Right lobe of liver (tissue), 4 donors: Measurements from ENCODE around the gene MYOM1.
"Not testable (repeated sequence)": the region's sequence is repeated elsewhere in the genome, so short reads cannot be mapped to it uniquely, and the experiment has no call there.

Experiments
- POLR2A ChIP-seq: fragments of 450-650 bp; IDR thresholded peaks from one replicate; pipeline ENCODE4 v1.6.1; 2017; ENCODE audit warnings: antibody characterized with exemption, mild to moderate bottlenecking
- TF ChIP-seq, protein P1 (sequence below), 4 donors: fragments of 200-600 bp in 3 of 4; fragments of 450-650 bp in 1 of 4; IDR thresholded peaks; one replicate each; pipeline versions ENCODE4 v1.5.1 to v1.8.0; 2016 to 2022; ENCODE audit warnings: antibody characterized with exemption in 4 of 4, mild to moderate bottlenecking in 2 of 4
- donor health status: DM: no; HTN: no; CAD: no.
- donor health status: DM: no; HTN: no; CAD: no.
- donor health status: DM: no; HTN: yes; CAD: no.

DNA sequence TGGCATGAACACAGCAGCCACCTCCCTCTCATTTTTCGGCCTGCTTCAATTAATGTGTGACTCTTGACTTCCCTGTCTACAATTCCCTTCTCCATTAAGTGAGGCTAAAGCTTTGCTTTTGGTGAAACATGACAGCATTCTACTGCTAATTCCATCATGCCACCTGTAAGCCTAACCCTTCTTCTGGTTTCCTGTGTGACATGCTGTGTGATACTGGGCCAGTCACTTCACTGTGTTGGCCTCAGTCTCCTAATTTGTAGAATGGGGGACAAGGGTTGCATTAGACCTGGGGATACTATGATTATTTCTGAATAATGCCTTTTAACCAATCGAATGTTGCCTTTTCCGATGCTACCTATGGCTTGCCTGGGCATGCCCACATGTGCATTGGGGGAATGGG is 146.4 kb downstream of the MYOM1 start:
- TF ChIP-seq, protein P1, sequence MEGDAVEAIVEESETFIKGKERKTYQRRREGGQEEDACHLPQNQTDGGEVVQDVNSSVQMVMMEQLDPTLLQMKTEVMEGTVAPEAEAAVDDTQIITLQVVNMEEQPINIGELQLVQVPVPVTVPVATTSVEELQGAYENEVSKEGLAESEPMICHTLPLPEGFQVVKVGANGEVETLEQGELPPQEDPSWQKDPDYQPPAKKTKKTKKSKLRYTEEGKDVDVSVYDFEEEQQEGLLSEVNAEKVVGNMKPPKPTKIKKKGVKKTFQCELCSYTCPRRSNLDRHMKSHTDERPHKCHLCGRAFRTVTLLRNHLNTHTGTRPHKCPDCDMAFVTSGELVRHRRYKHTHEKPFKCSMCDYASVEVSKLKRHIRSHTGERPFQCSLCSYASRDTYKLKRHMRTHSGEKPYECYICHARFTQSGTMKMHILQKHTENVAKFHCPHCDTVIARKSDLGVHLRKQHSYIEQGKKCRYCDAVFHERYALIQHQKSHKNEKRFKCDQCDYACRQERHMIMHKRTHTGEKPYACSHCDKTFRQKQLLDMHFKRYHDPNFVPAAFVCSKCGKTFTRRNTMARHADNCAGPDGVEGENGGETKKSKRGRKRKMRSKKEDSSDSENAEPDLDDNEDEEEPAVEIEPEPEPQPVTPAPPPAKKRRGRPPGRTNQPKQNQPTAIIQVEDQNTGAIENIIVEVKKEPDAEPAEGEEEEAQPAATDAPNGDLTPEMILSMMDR (IDR thresholded peaks at IDR 0.05) = not testable (repeated sequence)
- not testable (repeated sequence) for TF ChIP-seq POLR2A
